Measurements from ENCODE around the gene KCNN1.

Gene KCNN1

DNA sequence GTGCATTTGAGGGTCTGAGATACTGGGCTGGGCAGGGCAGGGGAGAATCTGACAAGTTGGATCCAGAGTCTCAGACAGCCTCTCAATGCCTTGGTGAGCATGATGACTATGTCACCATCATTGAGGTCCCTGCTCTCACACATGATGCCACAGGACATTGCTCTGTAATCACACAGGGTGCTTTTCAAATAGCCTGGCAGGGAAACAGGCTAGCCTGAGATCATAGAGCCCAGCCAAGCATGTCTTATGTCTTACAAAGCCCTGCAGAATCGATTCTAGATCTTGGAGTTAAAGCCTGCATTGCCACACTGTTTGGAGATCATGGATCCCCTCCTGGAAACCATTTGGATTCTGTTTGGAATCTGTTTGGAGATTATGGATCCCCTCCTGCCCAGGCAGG lies 5.3 kb downstream of the KCNN1 start (continued):
- TF ChIP-seq PATZ1 (CRISPR knock-in tag; IDR thresholded peaks at IDR 0.05; ENCODE audit: borderline replicate concordance) = no peak

GRCh38 chr19:17973759-17974158 lies 6.9 kb downstream of the KCNN1 start:
- TF ChIP-seq ZNF8 (CRISPR knock-in tag; IDR thresholded peaks at IDR 0.05) (no peak), GLIS3 (CRISPR knock-in tag; IDR thresholded peaks at IDR 0.05) (no peak), BACH2 (CRISPR knock-in tag; IDR thresholded peaks at IDR 0.05; ENCODE audit: borderline replicate concordance) (no peak), ZNF565 (CRISPR knock-in tag; conservative IDR thresholded peaks at IDR 0.05; ENCODE audit: low read depth) (no peak), TCF4 (CRISPR knock-in tag; IDR thresholded peaks at IDR 0.05; ENCODE audit: borderline replicate concordance) (no peak), ESRRG (CRISPR knock-in tag; IDR thresholded peaks at IDR 0.05) (no peak), SNAI2 (CRISPR knock-in tag; IDR thresholded peaks at IDR 0.05) (no peak), PATZ1 (CRISPR knock-in tag; IDR thresholded peaks at IDR 0.05; ENCODE audit: borderline replicate concordance) (no peak), RARB (CRISPR knock-in tag; IDR thresholded peaks at IDR 0.05) (no peak), TSHZ2 (CRISPR knock-in tag; IDR thresholded peaks at IDR 0.05) (no peak), OSR1 (CRISPR knock-in tag; IDR thresholded peaks at IDR 0.05) (no peak), CREB5 (CRISPR knock-in tag; IDR thresholded peaks at IDR 0.05; ENCODE audit: low read depth) (no peak), ARNTL (CRISPR knock-in tag; IDR thresholded peaks at IDR 0.05; ENCODE audit: borderline replicate concordance, low read depth) (no peak), TOX (CRISPR knock-in tag; IDR thresholded peaks at IDR 0.05; ENCODE audit: borderline replicate concordance) (no peak)
- TF ChIP-seq, protein P1, sequence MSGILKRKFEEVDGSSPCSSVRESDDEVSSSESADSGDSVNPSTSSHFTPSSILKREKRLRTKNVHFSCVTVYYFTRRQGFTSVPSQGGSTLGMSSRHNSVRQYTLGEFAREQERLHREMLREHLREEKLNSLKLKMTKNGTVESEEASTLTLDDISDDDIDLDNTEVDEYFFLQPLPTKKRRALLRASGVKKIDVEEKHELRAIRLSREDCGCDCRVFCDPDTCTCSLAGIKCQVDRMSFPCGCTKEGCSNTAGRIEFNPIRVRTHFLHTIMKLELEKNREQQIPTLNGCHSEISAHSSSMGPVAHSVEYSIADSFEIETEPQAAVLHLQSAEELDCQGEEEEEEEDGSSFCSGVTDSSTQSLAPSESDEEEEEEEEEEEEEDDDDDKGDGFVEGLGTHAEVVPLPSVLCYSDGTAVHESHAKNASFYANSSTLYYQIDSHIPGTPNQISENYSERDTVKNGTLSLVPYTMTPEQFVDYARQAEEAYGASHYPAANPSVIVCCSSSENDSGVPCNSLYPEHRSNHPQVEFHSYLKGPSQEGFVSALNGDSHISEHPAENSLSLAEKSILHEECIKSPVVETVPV (CRISPR knock-in tag; IDR thresholded peaks at IDR 0.05) = no peak
- no peak for ATAC-seq

- ATAC-seq = no peak
- TF ChIP-seq ZFP30 (CRISPR knock-in tag; IDR thresholded peaks at IDR 0.05) (no peak), CSDC2 (CRISPR knock-in tag; IDR thresholded peaks at IDR 0.05) (no peak), SNAI2 (CRISPR knock-in tag; IDR thresholded peaks at IDR 0.05) (no peak), TOX (CRISPR knock-in tag; IDR thresholded peaks at IDR 0.05; ENCODE audit: borderline replicate concordance) (no peak), ZFP3 (CRISPR knock-in tag; IDR thresholded peaks at IDR 0.05) (no peak)
Observed at GRCh38 chr19:17974551-17974950, 7.6 kb downstream of the KCNN1 start.

DNA sequence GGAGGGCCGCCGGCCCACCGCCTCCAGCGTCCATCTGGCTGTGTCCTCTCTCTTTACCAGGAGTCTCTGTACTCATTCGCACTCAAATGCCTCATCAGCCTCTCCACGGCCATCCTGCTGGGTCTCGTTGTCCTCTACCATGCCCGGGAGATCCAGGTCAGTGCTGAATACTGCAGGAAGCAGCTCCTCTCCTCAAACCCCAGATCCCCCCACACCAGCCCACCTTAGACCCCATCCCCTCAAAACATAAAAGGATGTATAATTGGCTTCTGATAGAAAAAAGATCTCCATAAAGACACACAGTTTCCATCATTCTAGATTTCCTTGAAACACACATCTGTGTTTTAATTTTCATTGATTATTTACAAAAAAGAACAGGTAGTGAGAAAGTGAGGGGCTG lies 8.1 kb downstream of the KCNN1 start:
- ATAC-seq = no peak
- no peak for TF ChIP-seq TOX (CRISPR knock-in tag; IDR thresholded peaks at IDR 0.05; ENCODE audit: borderline replicate concordance)
- no peak for TF ChIP-seq PATZ1 (CRISPR knock-in tag; IDR thresholded peaks at IDR 0.05; ENCODE audit: borderline replicate concordance)
- TF ChIP-seq SNAI2 (CRISPR knock-in tag; IDR thresholded peaks at IDR 0.05) = no peak
- no peak for TF ChIP-seq RARB (CRISPR knock-in tag; IDR thresholded peaks at IDR 0.05)
- no peak for TF ChIP-seq ZFP30 (CRISPR knock-in tag; IDR thresholded peaks at IDR 0.05)
- no peak for TF ChIP-seq PPARA (CRISPR knock-in tag; IDR thresholded peaks at IDR 0.05; ENCODE audit: borderline replicate concordance)
- TF ChIP-seq CREB5 (CRISPR knock-in tag; IDR thresholded peaks at IDR 0.05; ENCODE audit: low read depth) = no peak
- no peak for TF ChIP-seq OSR1 (CRISPR knock-in tag; IDR thresholded peaks at IDR 0.05)
- no peak for TF ChIP-seq ZNF70 (CRISPR knock-in tag; IDR thresholded peaks at IDR 0.05)
- TF ChIP-seq TCF4 (CRISPR knock-in tag; IDR thresholded peaks at IDR 0.05; ENCODE audit: borderline replicate concordance) = no peak
- no peak for TF ChIP-seq ESRRG (CRISPR knock-in tag; IDR thresholded peaks at IDR 0.05)
- no peak for TF ChIP-seq BACH2 (CRISPR knock-in tag; IDR thresholded peaks at IDR 0.05; ENCODE audit: borderline replicate concordance)
- TF ChIP-seq ZC3H10 (CRISPR knock-in tag; IDR thresholded peaks at IDR 0.05) = no peak
- TF ChIP-seq ISL1 (CRISPR knock-in tag; IDR thresholded peaks at IDR 0.05) = no peak

All from SK-N-SH treated with all-trans-retinoic acid at 6 μM for 48 hours (cell line).